Tibial nerve (tissue), 4 donors: ENCODE results near the gene USP47. TPM values are rescaled to one million over a fixed set of nuclear protein-coding genes. Genes with fewer than 3 reads are reported as not detected.

Experiments
- DNase-seq, 2 donors: peaks; one replicate each; pipeline ENCODE4 v3.0.0-alpha.2; 2019; ENCODE audit warnings: low spot score in 2 of 2
- H3K27ac ChIP-seq, 4 donors: fragments of 200-600 bp; sonication (generic) in 3 of 4; one replicate each; pipeline ENCODE4 v1.5.1; 2017 to 2019; ENCODE audit warnings: mild to moderate bottlenecking in 1 of 4
- H3K27me3 ChIP-seq, 2 donors: fragments of 200-600 bp; sonication (generic) in 1 of 2; one replicate each; pipeline versions ENCODE4 v1.5.1 to v1.6.0; 2017 to 2019
- H3K36me3 ChIP-seq, 3 donors: fragments of 200-600 bp; sonication (generic); one replicate each; pipeline ENCODE4 v1.5.1; 2018 to 2019
- H3K4me1 ChIP-seq, 4 donors: fragments of 200-600 bp; sonication (generic) in 3 of 4; one replicate each; pipeline ENCODE4 v1.5.1; 2017 to 2019
- H3K4me3 ChIP-seq, 4 donors: fragments of 200-600 bp; sonication (generic) in 3 of 4; one replicate each; pipeline ENCODE4 v1.5.1; 2017 to 2019; ENCODE audit warnings: mild to moderate bottlenecking in 1 of 4, moderate library complexity in 1 of 4
- H3K9me3 ChIP-seq, 4 donors: fragments of 200-600 bp; sonication (generic) in 3 of 4; one replicate each; pipeline ENCODE4 v1.5.1; 2017 to 2019
- EP300 ChIP-seq, 2 donors: sonication (generic); formaldehyde crosslinking; IDR thresholded peaks; one replicate each; pipeline ENCODE4 v1.6.1; 2017; ENCODE audit warnings: antibody characterized with exemption in 2 of 2, mild to moderate bottlenecking in 1 of 2
- POLR2A ChIP-seq, 2 donors: fragments of 450-650 bp; IDR thresholded peaks; one replicate each; pipeline ENCODE4 v1.6.1; 2017; ENCODE audit warnings: antibody characterized with exemption in 2 of 2, mild to moderate bottlenecking in 2 of 2, moderate library complexity in 2 of 2
- WGBS, 2 donors: methylation state at CpG; one replicate each; pipeline ENCODE4 v1.1.5; 2018; 5-methylcytosine and 5-hydroxymethylcytosine counted together
- total RNA-seq, 4 donors: library from RNA; depleted of rRNA; stranded (reverse); fragments of >200 nt; gene quantifications; one replicate each; pipeline ENCODE4 v1.1.0, GENCODE V29; 2016
- TF ChIP-seq, protein P1 (sequence below), 5 experiments: fragments of 200-600 bp in 3 of 5; fragments of 450-650 bp in 2 of 5; sonication (generic) in 3 of 5; IDR thresholded peaks; one replicate each; pipeline ENCODE4 v1.5.1; 2016 to 2019; ENCODE audit warnings: antibody characterized with exemption in 5 of 5, mild to moderate bottlenecking in 3 of 5, moderate library complexity in 2 of 5

Gene USP47
- total RNA-seq, 4 donors from 2014 or later, result 63.3 to 91.8 (median 84.5) TPM

DNA sequence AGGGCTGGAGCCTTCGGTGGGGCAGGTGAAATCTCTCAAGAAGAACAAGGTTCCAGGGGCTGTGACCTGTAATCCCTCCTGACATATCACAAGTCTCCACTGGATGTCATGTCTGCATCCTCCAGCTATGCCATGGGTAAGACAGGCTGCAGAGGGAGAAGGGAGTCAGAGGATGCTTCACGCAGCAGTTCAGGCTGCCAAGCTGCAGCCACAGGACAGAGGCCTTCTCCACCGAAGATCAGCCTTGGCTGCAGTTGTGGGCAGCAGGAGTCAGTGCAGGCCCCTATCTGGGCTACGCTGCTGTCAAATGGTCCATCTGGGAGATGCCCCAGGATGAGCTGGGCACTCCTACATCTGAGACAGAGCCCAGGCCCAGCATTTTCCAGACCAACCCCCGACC is 141.7 kb downstream of the USP47 start:
- no peaks in the 10 kb centered on the region for H3K27me3 ChIP-seq
- peaks cover 0 to 12% (median 0%) of the 10 kb centered on the region in 3 donors for H3K36me3 ChIP-seq
- peaks cover 0 to 75% (median 30%) of the 10 kb centered on the region in 4 donors for H3K4me1 ChIP-seq
- TF ChIP-seq EP300 (IDR thresholded peaks at IDR 0.05), result no peak
- TF ChIP-seq POLR2A (IDR thresholded peaks at IDR 0.05), result no peak
- TF ChIP-seq, protein P1, sequence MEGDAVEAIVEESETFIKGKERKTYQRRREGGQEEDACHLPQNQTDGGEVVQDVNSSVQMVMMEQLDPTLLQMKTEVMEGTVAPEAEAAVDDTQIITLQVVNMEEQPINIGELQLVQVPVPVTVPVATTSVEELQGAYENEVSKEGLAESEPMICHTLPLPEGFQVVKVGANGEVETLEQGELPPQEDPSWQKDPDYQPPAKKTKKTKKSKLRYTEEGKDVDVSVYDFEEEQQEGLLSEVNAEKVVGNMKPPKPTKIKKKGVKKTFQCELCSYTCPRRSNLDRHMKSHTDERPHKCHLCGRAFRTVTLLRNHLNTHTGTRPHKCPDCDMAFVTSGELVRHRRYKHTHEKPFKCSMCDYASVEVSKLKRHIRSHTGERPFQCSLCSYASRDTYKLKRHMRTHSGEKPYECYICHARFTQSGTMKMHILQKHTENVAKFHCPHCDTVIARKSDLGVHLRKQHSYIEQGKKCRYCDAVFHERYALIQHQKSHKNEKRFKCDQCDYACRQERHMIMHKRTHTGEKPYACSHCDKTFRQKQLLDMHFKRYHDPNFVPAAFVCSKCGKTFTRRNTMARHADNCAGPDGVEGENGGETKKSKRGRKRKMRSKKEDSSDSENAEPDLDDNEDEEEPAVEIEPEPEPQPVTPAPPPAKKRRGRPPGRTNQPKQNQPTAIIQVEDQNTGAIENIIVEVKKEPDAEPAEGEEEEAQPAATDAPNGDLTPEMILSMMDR (IDR thresholded peaks at IDR 0.05), result no peak
- peak overlapping the region in 2 of 4 donors; percentile 57 to 86 for H3K27ac ChIP-seq
- H3K9me3 ChIP-seq, result no peaks in the 10 kb centered on the region
- H3K4me3 ChIP-seq, result no peak overlapping the region
- WGBS, 2 donors, result 72 to 78% methylated on average over 5 of the region's 5 CpGs
- DNase-seq, result no peak

DNA sequence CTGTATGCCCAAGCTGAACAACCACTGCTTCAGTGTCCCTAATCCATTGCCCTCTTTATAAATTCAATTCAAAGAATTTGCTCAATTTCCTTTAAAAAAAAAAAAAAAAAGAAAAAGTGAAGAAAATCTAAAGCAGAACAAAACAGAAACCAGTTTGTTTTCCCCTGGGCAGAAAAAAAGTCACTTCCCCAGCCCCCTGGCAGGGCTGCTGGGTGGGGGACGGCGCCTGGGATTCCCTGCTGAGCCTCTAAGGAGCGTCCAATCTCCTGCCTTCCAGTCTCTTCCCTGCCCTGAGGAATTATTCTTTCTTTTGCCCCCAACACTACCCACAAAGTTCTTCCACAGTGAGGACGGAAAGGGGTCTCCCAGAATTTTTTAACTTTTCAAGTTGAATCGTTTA is 142.8 kb downstream of the USP47 start:
- Histone ChIP-seq H3K4me3 (no peak overlapping the region), H3K4me1 (peaks cover 0 to 74% (median 22%) of the 10 kb centered on the region in 4 donors), H3K9me3 (no peaks in the 10 kb centered on the region), H3K27me3 (no peaks in the 10 kb centered on the region), H3K36me3 (peaks cover 0 to 18% (median 0%) of the 10 kb centered on the region in 3 donors), H3K27ac (peak overlapping the region in 3 of 4 donors; percentile 35 to 86 (median 57))
- no peak for TF ChIP-seq EP300 (IDR thresholded peaks at IDR 0.05)
- TF ChIP-seq POLR2A (IDR thresholded peaks at IDR 0.05), result no peak
- TF ChIP-seq, protein P1 (IDR thresholded peaks at IDR 0.05), result no peak
- no peak for DNase-seq
- WGBS, 2 donors, result 35 to 36% methylated on average over 5 of the region's 5 CpGs

DNA sequence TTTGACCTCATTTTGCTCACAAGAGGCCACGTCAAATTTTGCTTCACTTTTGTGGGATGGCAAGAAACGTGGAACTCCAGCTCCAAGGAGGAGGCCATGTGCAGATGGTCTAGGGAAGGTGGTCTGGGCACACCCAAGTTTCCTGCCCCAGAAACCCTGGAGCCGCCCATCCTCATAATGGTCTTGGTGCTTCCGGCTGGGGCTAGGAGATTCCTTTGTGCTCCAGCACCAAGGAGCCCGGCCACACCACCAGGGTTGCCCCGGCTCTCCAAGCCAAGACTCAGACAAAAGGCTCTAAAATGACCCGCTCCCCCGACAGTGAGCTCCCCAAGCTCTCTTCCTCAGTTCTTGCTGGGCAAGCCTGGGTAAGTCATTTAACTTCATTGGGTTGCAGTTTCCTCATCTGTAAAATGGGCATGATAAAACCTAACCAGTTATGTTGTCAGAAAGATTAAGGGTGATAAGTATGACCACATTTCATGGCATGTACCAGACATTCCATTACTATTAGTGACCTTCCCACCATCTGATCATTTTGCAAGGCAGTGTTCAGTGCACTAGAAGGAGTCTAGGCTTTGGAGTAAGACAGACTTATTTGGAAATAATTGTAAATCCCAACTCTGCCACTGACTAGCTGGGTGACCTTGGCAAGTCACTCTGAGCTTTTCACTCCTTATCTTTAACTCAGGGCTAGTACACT is 143.4 kb downstream of the USP47 start:
- H3K4me3 ChIP-seq, result no peak overlapping the region
- 80 to 86% methylated on average over 5 to 7 of the region's 8 CpGs for WGBS, 2 donors
- H3K27me3 ChIP-seq, result no peaks in the 10 kb centered on the region
- TF ChIP-seq, protein P1 (IDR thresholded peaks at IDR 0.05), result no peak
- TF ChIP-seq POLR2A (IDR thresholded peaks at IDR 0.05) (no peak), EP300 (IDR thresholded peaks at IDR 0.05) (no peak)
- H3K36me3 ChIP-seq, result peaks cover 0 to 23% (median 0%) of the 10 kb centered on the region in 3 donors
- H3K9me3 ChIP-seq, result no peaks in the 10 kb centered on the region
- H3K4me1 ChIP-seq, result peaks cover 0 to 74% (median 17%) of the 10 kb centered on the region in 4 donors
- DNase-seq, result no peak
- H3K27ac ChIP-seq, result peak overlapping the region in 2 of 4 donors; percentile 57 to 86

DNA sequence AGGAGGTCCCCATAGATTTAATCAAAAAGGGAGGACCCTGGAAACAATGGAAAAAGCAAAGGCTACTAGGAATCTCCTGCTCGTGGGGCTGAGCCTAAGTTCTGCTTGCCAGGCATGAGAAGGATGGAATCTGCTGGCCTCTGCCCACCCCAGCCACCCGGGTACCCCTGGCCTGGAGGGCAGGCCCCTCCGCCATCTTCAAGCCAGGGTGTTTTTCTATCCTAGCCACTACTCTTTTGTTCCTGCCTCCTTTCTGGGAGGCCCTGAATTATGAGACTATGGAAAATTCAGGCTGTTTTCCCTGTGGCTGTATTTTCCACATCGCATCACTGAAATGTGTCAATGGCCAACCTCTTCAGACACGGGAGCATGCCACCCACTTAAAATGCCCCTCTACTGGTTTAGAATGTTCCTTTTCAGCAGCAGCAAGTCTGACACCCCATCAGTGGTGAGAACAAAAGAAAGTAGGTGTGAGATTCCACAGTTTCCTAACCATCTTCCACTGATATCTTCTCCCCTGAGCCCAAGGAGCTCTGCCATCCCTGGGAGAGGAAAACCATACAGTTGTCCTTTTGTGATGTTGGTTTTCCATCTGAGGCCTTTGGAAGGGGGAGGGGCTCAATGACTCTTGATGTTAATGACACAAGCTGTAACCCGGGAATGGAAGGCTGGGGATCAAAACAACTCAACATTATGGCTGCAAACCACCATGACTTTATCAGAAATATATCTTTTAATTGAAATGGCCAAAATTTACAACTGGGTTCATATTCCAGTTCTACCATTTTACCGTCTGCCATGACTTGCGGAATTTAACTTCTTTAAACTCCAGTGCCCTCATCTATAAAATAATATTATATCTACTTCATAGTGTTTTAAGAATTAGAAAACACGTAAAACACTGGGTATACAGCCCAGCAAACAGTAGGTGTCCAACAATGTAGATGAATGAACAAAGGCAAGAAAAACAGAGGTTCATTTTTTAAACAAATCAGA is 144.5 kb downstream of the USP47 start:
- no peak for DNase-seq
- H3K4me3 ChIP-seq, result no peak overlapping the region
- peaks cover 0 to 34% (median 0%) of the 10 kb centered on the region in 3 donors for H3K36me3 ChIP-seq
- H3K27ac ChIP-seq, result peak overlapping the region in 2 of 4 donors; percentile 57 to 86
- TF ChIP-seq, protein P1 (IDR thresholded peaks at IDR 0.05), result no peak
- TF ChIP-seq EP300 (IDR thresholded peaks at IDR 0.05) (no peak), POLR2A (IDR thresholded peaks at IDR 0.05) (no peak)
- WGBS, 2 donors, result 62% methylated on average over 9 of the region's 9 CpGs
- H3K4me1 ChIP-seq, result peaks cover 0 to 78% (median 16%) of the 10 kb centered on the region in 4 donors
- H3K9me3 ChIP-seq, result no peaks in the 10 kb centered on the region
- H3K27me3 ChIP-seq, result no peaks in the 10 kb centered on the region
